DMS114 treated with DMSO at 0.1 percent for 48 hours (cell line): Measurements from ENCODE around the gene OTULINL.
"Not testable (repeated sequence)": the region's sequence is repeated elsewhere in the genome, so short reads cannot be mapped to it uniquely, and the experiment has no call there.

Experiments used
- DNase-seq: peaks from one replicate; lab custom pipeline; 2025; ENCODE audit not compliant: unreplicated experiment; lab: John Stamatoyannopoulos, UW

OTULINL gene

GRCh38 chr5:14581106-14581890, at the start of gene OTULINL:
Gene OTULINL, plus strand, starts transcription at chr5:14581792. Its CDS starts 103 bp downstream, at chr5:14581895.
- peak; percentile 31 for DNase-seq

- DNase-seq, result no peak
Measured at GRCh38 chr5:14532180-14532579, 49.4 kb upstream of the OTULINL start.

GRCh38 chr5:14534773-14535172, 46.8 kb upstream of the OTULINL start:
- no peak for DNase-seq

- no peak for DNase-seq
Measured at GRCh38 chr5:14545308-14545707, 36.3 kb upstream of the OTULINL start.

GRCh38 chr5:14545862-14546261, 35.7 kb upstream of the OTULINL start:
- DNase-seq, result no peak

GRCh38 chr5:14547666-14548065, 33.9 kb upstream of the OTULINL start:
- DNase-seq, result no peak

- DNase-seq, result no peak
Measured at GRCh38 chr5:14551211-14551610, 30.4 kb upstream of the OTULINL start.

- no peak for DNase-seq
Measured at GRCh38 chr5:14552017-14552416, 29.6 kb upstream of the OTULINL start.

- DNase-seq, result not testable (repeated sequence)
Measured at GRCh38 chr5:14554288-14554687, 27.3 kb upstream of the OTULINL start.

- DNase-seq, result no peak
Measured at GRCh38 chr5:14556015-14556414, 25.6 kb upstream of the OTULINL start.

GRCh38 chr5:14557203-14557770, 24.3 kb upstream of the OTULINL start:
- no peak for DNase-seq

GRCh38 chr5:14557791-14558415, 23.7 kb upstream of the OTULINL start:
- no peak for DNase-seq

GRCh38 chr5:14560091-14560595, 21.4 kb upstream of the OTULINL start:
- DNase-seq, result no peak

GRCh38 chr5:14561741-14562140, 19.9 kb upstream of the OTULINL start:
- DNase-seq, result no peak

GRCh38 chr5:14568333-14568732, 13.3 kb upstream of the OTULINL start:
- no peak for DNase-seq

- DNase-seq, result no peak
Measured at GRCh38 chr5:14569948-14570691, 11.5 kb upstream of the OTULINL start.

GRCh38 chr5:14571901-14572300, 9.7 kb upstream of the OTULINL start:
- no peak for DNase-seq

- DNase-seq, result no peak
Measured at GRCh38 chr5:14572385-14572784, 9.2 kb upstream of the OTULINL start.

GRCh38 chr5:14572836-14573235, 8.8 kb upstream of the OTULINL start:
- no peak for DNase-seq

- DNase-seq, result no peak
Measured at GRCh38 chr5:14574096-14574495, 7.5 kb upstream of the OTULINL start.

- no peak for DNase-seq
Measured at GRCh38 chr5:14574891-14575508, 6.6 kb upstream of the OTULINL start.
